Skeletal muscle tissue (tissue), 4 donors: Measurements from ENCODE around the gene FADS2. TPM values are rescaled to one million over a fixed set of nuclear protein-coding genes. Genes with fewer than 3 reads are reported as not detected.
A peak's percentile ranks its signal among the peaks of the same experiment; 100 is the strongest.

Source experiments
- H3K27ac ChIP-seq: one replicate; pipeline ENCODE4 v1.7.0; 2013; ENCODE audit warnings: mild to moderate bottlenecking, low read depth, low read length, inconsistent platforms
- H3K27me3 ChIP-seq, 3 donors: one replicate each; pipeline ENCODE4 v1.7.0; 2013; ENCODE audit warnings: low read length in 3 of 3; ENCODE audit not compliant: control insufficient read depth in 3 of 3, insufficient read depth in 3 of 3
- H3K36me3 ChIP-seq, 3 donors: one replicate each; pipeline ENCODE4 v1.7.0; 2013; ENCODE audit warnings: low read length in 3 of 3; ENCODE audit not compliant: control insufficient read depth in 3 of 3, insufficient read depth in 3 of 3
- H3K4me1 ChIP-seq, 3 donors: one replicate each; pipeline ENCODE4 v1.7.0; 2013; ENCODE audit warnings: low read length in 3 of 3, mild to moderate bottlenecking in 3 of 3; ENCODE audit not compliant: control insufficient read depth in 3 of 3, insufficient read depth in 3 of 3
- H3K4me3 ChIP-seq, 3 donors: one replicate each; pipeline ENCODE4 v1.7.0; 2013; ENCODE audit warnings: low read length in 3 of 3
- H3K9ac ChIP-seq, 3 donors: one replicate each; pipeline ENCODE4 v1.7.0; 2013; ENCODE audit warnings: low read length in 3 of 3, mild to moderate bottlenecking in 3 of 3, moderate library complexity in 2 of 3, low read depth in 1 of 3
- H3K9me3 ChIP-seq, 3 donors: one replicate each; pipeline ENCODE4 v1.7.0; 2013; ENCODE audit warnings: low read length in 3 of 3; ENCODE audit not compliant: control insufficient read depth in 3 of 3
- total RNA-seq: library from RNA; depleted of rRNA; stranded (reverse); fragments of >200 nt; gene quantifications from one replicate; pipeline ENCODE4 v1.2.3, GENCODE V29; 2014
- donor health status: Osteomylitis.

FADS2 gene
- total RNA-seq, 1 donor from 2014 or later: 41.2 TPM

- H3K9me3 ChIP-seq: no peaks in the 10 kb centered on the region
- no peak overlapping the region for H3K4me3 ChIP-seq
- no peaks in the 10 kb centered on the region for H3K27me3 ChIP-seq
- H3K4me1 ChIP-seq: peaks cover 0 to 3% (median 0%) of the 10 kb centered on the region in 3 donors
- H3K36me3 ChIP-seq: peaks cover 7 to 21% (median 18%) of the 10 kb centered on the region in 3 donors
- no peak overlapping the region for H3K9ac ChIP-seq
- no peak overlapping the region for H3K27ac ChIP-seq
Observed at GRCh38 chr11:61842528-61842820, 14.4 kb downstream of the FADS2 start.

- H3K9me3 ChIP-seq: no peaks in the 10 kb centered on the region
- H3K27ac ChIP-seq: no peak overlapping the region
- peaks cover 0 to 6% (median 0%) of the 10 kb centered on the region in 3 donors for H3K27me3 ChIP-seq
- H3K36me3 ChIP-seq: peaks cover 14 to 26% (median 15%) of the 10 kb centered on the region in 3 donors
- peaks cover 0 to 3% (median 0%) of the 10 kb centered on the region in 3 donors for H3K4me1 ChIP-seq
- H3K9ac ChIP-seq: no peak overlapping the region
- no peak overlapping the region for H3K4me3 ChIP-seq
Observed at GRCh38 chr11:61844909-61845565, 16.9 kb downstream of the FADS2 start.

GRCh38 chr11:61846362-61847020 is 18.4 kb downstream of the FADS2 start:
- Histone ChIP-seq H3K4me1 (peaks cover 0 to 6% (median 3%) of the 10 kb centered on the region in 3 donors), H3K9me3 (no peaks in the 10 kb centered on the region), H3K4me3 (no peak overlapping the region), H3K27ac (peak overlapping the region; percentile 19), H3K9ac (no peak overlapping the region), H3K27me3 (peaks cover 0 to 8% (median 6%) of the 10 kb centered on the region in 3 donors), H3K36me3 (peaks cover 7 to 17% (median 9%) of the 10 kb centered on the region in 3 donors)

GRCh38 chr11:61847914-61848581 is 19.9 kb downstream of the FADS2 start:
- peaks cover 0 to 6% (median 3%) of the 10 kb centered on the region in 3 donors for H3K4me1 ChIP-seq
- peaks cover 4 to 12% (median 7%) of the 10 kb centered on the region in 3 donors for H3K36me3 ChIP-seq
- no peaks in the 10 kb centered on the region for H3K9me3 ChIP-seq

GRCh38 chr11:61848631-61849030 is 20.5 kb downstream of the FADS2 start:
- Histone ChIP-seq H3K27me3 (peaks cover 0 to 11% (median 8%) of the 10 kb centered on the region in 3 donors), H3K36me3 (peaks cover 4 to 12% (median 7%) of the 10 kb centered on the region in 3 donors)

More at GRCh38 chr11:61847914-61848581, 19.9 kb downstream of the FADS2 start:
- H3K9ac ChIP-seq: no peak overlapping the region
- H3K27me3 ChIP-seq: peaks cover 0 to 11% (median 8%) of the 10 kb centered on the region in 3 donors
- no peak overlapping the region for H3K27ac ChIP-seq
- no peak overlapping the region for H3K4me3 ChIP-seq

GRCh38 chr11:61850687-61851086 is 22.6 kb downstream of the FADS2 start:
- Histone ChIP-seq H3K27me3 (peaks cover 0 to 11% (median 8%) of the 10 kb centered on the region in 3 donors), H3K9me3 (no peaks in the 10 kb centered on the region), H3K4me1 (peaks cover 6 to 18% (median 8%) of the 10 kb centered on the region in 3 donors), H3K36me3 (peaks cover 3 to 12% (median 7%) of the 10 kb centered on the region in 3 donors), H3K9ac (no peak overlapping the region), H3K27ac (peak overlapping the region; percentile 9), H3K4me3 (no peak overlapping the region)

More at GRCh38 chr11:61848631-61849030, 20.5 kb downstream of the FADS2 start:
- Histone ChIP-seq H3K4me3 (no peak overlapping the region), H3K4me1 (peaks cover 0 to 6% (median 3%) of the 10 kb centered on the region in 3 donors), H3K9me3 (no peaks in the 10 kb centered on the region), H3K27ac (no peak overlapping the region), H3K9ac (no peak overlapping the region)

- H3K27ac ChIP-seq: peak overlapping the region; percentile 9
- no peak overlapping the region for H3K4me3 ChIP-seq
- no peaks in the 10 kb centered on the region for H3K9me3 ChIP-seq
- H3K27me3 ChIP-seq: peaks cover 0 to 11% (median 8%) of the 10 kb centered on the region in 3 donors
- peaks cover 11 to 19% (median 12%) of the 10 kb centered on the region in 3 donors for H3K4me1 ChIP-seq
- no peak overlapping the region for H3K9ac ChIP-seq
- peaks cover 3 to 12% (median 7%) of the 10 kb centered on the region in 3 donors for H3K36me3 ChIP-seq
Observed at GRCh38 chr11:61851113-61851899, 23.2 kb downstream of the FADS2 start.

- Histone ChIP-seq H3K9me3 (no peaks in the 10 kb centered on the region), H3K4me1 (peaks cover 11 to 19% (median 12%) of the 10 kb centered on the region in 3 donors), H3K4me3 (no peak overlapping the region), H3K27ac (peak overlapping the region; percentile 9), H3K27me3 (peaks cover 0 to 11% (median 8%) of the 10 kb centered on the region in 3 donors), H3K9ac (no peak overlapping the region), H3K36me3 (peaks cover 3 to 12% (median 7%) of the 10 kb centered on the region in 3 donors)
Observed at GRCh38 chr11:61851900-61852295, 23.8 kb downstream of the FADS2 start.

GRCh38 chr11:61853698-61854169 is 25.6 kb downstream of the FADS2 start:
- peaks cover 0 to 2% (median 0%) of the 10 kb centered on the region in 3 donors for H3K36me3 ChIP-seq
- H3K27me3 ChIP-seq: peaks cover 0 to 11% (median 3%) of the 10 kb centered on the region in 3 donors
- peaks cover 11 to 19% (median 12%) of the 10 kb centered on the region in 3 donors for H3K4me1 ChIP-seq
- H3K4me3 ChIP-seq: no peak overlapping the region
- no peak overlapping the region for H3K27ac ChIP-seq
- no peaks in the 10 kb centered on the region for H3K9me3 ChIP-seq
- no peak overlapping the region for H3K9ac ChIP-seq
